Nephron (organoid): ENCODE data around the gene SERPINA1.
A peak's percentile ranks its signal among the peaks of the same experiment; 100 is the strongest.

Source experiments
- H3K27ac Mint-ChIP-seq, 3 experiments: 2 replicates each; pipeline ENCODE4 v1.8.0; 2020; ENCODE audit warnings: mixed read lengths in 3 of 3, mild to moderate bottlenecking in 2 of 3, moderate library complexity in 1 of 3
- H3K27me3 Mint-ChIP-seq: 2 replicates; pipeline ENCODE4 v1.8.0; 2021; ENCODE audit warnings: low read depth, mild to moderate bottlenecking, moderate library complexity, mixed read lengths
- H3K36me3 Mint-ChIP-seq: 2 replicates; pipeline ENCODE4 v1.8.0; 2020; ENCODE audit warnings: low read depth, mixed read lengths
- H3K4me1 Mint-ChIP-seq: 2 replicates; pipeline ENCODE4 v1.8.0; 2020; ENCODE audit warnings: mixed read lengths
- H3K4me3 Mint-ChIP-seq, 3 experiments: 2 replicates each; pipeline ENCODE4 v1.8.0; 2020; ENCODE audit warnings: mild to moderate bottlenecking in 3 of 3, mixed read lengths in 3 of 3, moderate library complexity in 2 of 3
- H3K9me3 Mint-ChIP-seq: 2 replicates; pipeline ENCODE4 v1.8.0; 2020; ENCODE audit warnings: mixed read lengths
- CTCF ChIP-seq, 3 experiments: fragments of 200-600 bp; sonication (generic); IDR thresholded peaks; one replicate each; pipeline ENCODE4 v1.5.0; 2021; ENCODE audit warnings: antibody characterized with exemption in 3 of 3; ENCODE audit not compliant: unreplicated experiment in 3 of 3

Gene SERPINA1

GRCh38 chr14:94341656-94342333 lies 46.6 kb downstream of the SERPINA1 start:
- H3K9me3 Mint-ChIP-seq = peaks cover 4% of the 10 kb centered on the region
- H3K36me3 Mint-ChIP-seq = no peaks in the 10 kb centered on the region
- H3K27me3 Mint-ChIP-seq = peaks cover 5% of the 10 kb centered on the region
- no peak overlapping the region for H3K4me3 Mint-ChIP-seq
- H3K4me1 Mint-ChIP-seq = peaks cover 22% of the 10 kb centered on the region
- peak overlapping the region in 2 of 3 experiments; percentile 1 to 20 for H3K27ac Mint-ChIP-seq
- no peak for TF ChIP-seq CTCF (IDR thresholded peaks at IDR 0.05; ENCODE audit: unreplicated experiment in 3 of 3)

- Mint-ChIP-seq H3K4me1 (peaks cover 22% of the 10 kb centered on the region), H3K27ac (no peak overlapping the region), H3K36me3 (no peaks in the 10 kb centered on the region), H3K27me3 (peaks cover 5% of the 10 kb centered on the region), H3K9me3 (peaks cover 4% of the 10 kb centered on the region), H3K4me3 (no peak overlapping the region)
- TF ChIP-seq CTCF (IDR thresholded peaks at IDR 0.05; ENCODE audit: unreplicated experiment in 3 of 3) = no peak
Observed at GRCh38 chr14:94340533-94340932, 47.9 kb downstream of the SERPINA1 start.

GRCh38 chr14:94338023-94338422 lies 50.4 kb downstream of the SERPINA1 start:
- Mint-ChIP-seq H3K27ac (no peak overlapping the region), H3K9me3 (peaks cover 6% of the 10 kb centered on the region), H3K4me1 (peaks cover 22% of the 10 kb centered on the region), H3K27me3 (no peaks in the 10 kb centered on the region), H3K4me3 (no peak overlapping the region), H3K36me3 (no peaks in the 10 kb centered on the region)
- no peak for TF ChIP-seq CTCF (IDR thresholded peaks at IDR 0.05; ENCODE audit: unreplicated experiment in 3 of 3)

- Mint-ChIP-seq H3K36me3 (no peaks in the 10 kb centered on the region), H3K4me1 (peaks cover 17% of the 10 kb centered on the region), H3K27ac (no peak overlapping the region)
Observed at GRCh38 chr14:94337274-94337673, 51.1 kb downstream of the SERPINA1 start.

GRCh38 chr14:94334872-94335271 lies 53.5 kb downstream of the SERPINA1 start:
- H3K4me3 Mint-ChIP-seq = no peak overlapping the region
- no peaks in the 10 kb centered on the region for H3K4me1 Mint-ChIP-seq
- no peaks in the 10 kb centered on the region for H3K27me3 Mint-ChIP-seq
- H3K36me3 Mint-ChIP-seq = no peaks in the 10 kb centered on the region
- H3K27ac Mint-ChIP-seq = no peak overlapping the region
- H3K9me3 Mint-ChIP-seq = peaks cover 6% of the 10 kb centered on the region
- TF ChIP-seq CTCF (IDR thresholded peaks at IDR 0.05; ENCODE audit: unreplicated experiment in 3 of 3) = no peak

More at GRCh38 chr14:94337274-94337673, 51.1 kb downstream of the SERPINA1 start:
- no peak for TF ChIP-seq CTCF (IDR thresholded peaks at IDR 0.05; ENCODE audit: unreplicated experiment in 3 of 3)
- H3K9me3 Mint-ChIP-seq = peaks cover 6% of the 10 kb centered on the region
- H3K27me3 Mint-ChIP-seq = no peaks in the 10 kb centered on the region
- H3K4me3 Mint-ChIP-seq = no peak overlapping the region

- H3K27ac Mint-ChIP-seq = no peak overlapping the region
- H3K4me3 Mint-ChIP-seq = no peak overlapping the region
- no peak for TF ChIP-seq CTCF (IDR thresholded peaks at IDR 0.05; ENCODE audit: unreplicated experiment in 3 of 3)
- no peaks in the 10 kb centered on the region for H3K36me3 Mint-ChIP-seq
- H3K9me3 Mint-ChIP-seq = peaks cover 2% of the 10 kb centered on the region
- H3K4me1 Mint-ChIP-seq = no peaks in the 10 kb centered on the region
- H3K27me3 Mint-ChIP-seq = no peaks in the 10 kb centered on the region
Observed at GRCh38 chr14:94332587-94332986, 55.8 kb downstream of the SERPINA1 start.
